T-helper 1 cell (primary cell): ENCODE data around the gene SNED1.

Source experiments
- DNase-seq, 5 donors: peaks; one replicate each; pipeline ENCODE4 v3.0.0-alpha.2; 2012 to 2020

Gene SNED1

GRCh38 chr2:241030883-241031282 lies 32.5 kb downstream of the SNED1 start:
- no peak for DNase-seq

- no peak for DNase-seq
Measured at GRCh38 chr2:241031436-241032165, 33.2 kb downstream of the SNED1 start.

GRCh38 chr2:241033336-241033987 lies 35.0 kb downstream of the SNED1 start:
- no peak for DNase-seq

GRCh38 chr2:241033994-241034393 lies 35.6 kb downstream of the SNED1 start:
- no peak for DNase-seq

- DNase-seq, result no peak
Measured at GRCh38 chr2:241034490-241035141, 36.2 kb downstream of the SNED1 start.

GRCh38 chr2:241035142-241035817 lies 36.9 kb downstream of the SNED1 start:
- DNase-seq, result peak in 2 of 5 donors; percentile 27 to 36

- DNase-seq, result peak in 2 of 5 donors; percentile 40 to 43
Measured at GRCh38 chr2:241035818-241036396, 37.5 kb downstream of the SNED1 start.

GRCh38 chr2:241036397-241036963 lies 38.1 kb downstream of the SNED1 start:
- peak; percentile 34 to 63 (median 41) for DNase-seq

GRCh38 chr2:241036964-241037421 lies 38.6 kb downstream of the SNED1 start:
- DNase-seq, result no peak

GRCh38 chr2:241037498-241037897 lies 39.1 kb downstream of the SNED1 start:
- no peak for DNase-seq

- DNase-seq, result no peak
Measured at GRCh38 chr2:241038374-241039180, 40.2 kb downstream of the SNED1 start.

GRCh38 chr2:241039416-241039815 lies 41.0 kb downstream of the SNED1 start:
- DNase-seq, result no peak

GRCh38 chr2:241040081-241040803 lies 41.8 kb downstream of the SNED1 start:
- no peak for DNase-seq

GRCh38 chr2:241041589-241042158 lies 43.3 kb downstream of the SNED1 start:
- peak in 1 of 5 donors; percentile 13 for DNase-seq

- DNase-seq, result no peak
Measured at GRCh38 chr2:241043581-241043980, 45.2 kb downstream of the SNED1 start.

- DNase-seq, result no peak
Measured at GRCh38 chr2:241047253-241048010, 49.0 kb downstream of the SNED1 start.

- DNase-seq, result no peak
Measured at GRCh38 chr2:241048149-241048948, 49.9 kb downstream of the SNED1 start.

- DNase-seq, result no peak
Measured at GRCh38 chr2:241048949-241049343, 50.5 kb downstream of the SNED1 start.
